Uterus (tissue), 4 donors: ENCODE data around the gene PPARGC1A. TPM values are rescaled to one million over a fixed set of nuclear protein-coding genes. Genes with fewer than 3 reads are reported as not detected.

Experiments used
- DNase-seq, 2 donors: peaks; one replicate each; pipeline ENCODE4 v3.0.0-alpha.2; 2019 to 2020
- H3K27ac ChIP-seq, 2 donors: fragments of 200-600 bp; sonication (generic); 1 replicate in 1 of 2; 2 replicates in 1 of 2; pipeline ENCODE4 v1.5.1; 2016 to 2018
- H3K27me3 ChIP-seq, 2 donors: fragments of 200-600 bp; sonication (generic); one replicate each; pipeline ENCODE4 v1.5.1; 2018 to 2019; ENCODE audit warnings: control low read depth in 1 of 2
- H3K36me3 ChIP-seq, 2 donors: fragments of 200-600 bp; sonication (generic); one replicate each; pipeline ENCODE4 v1.5.1; 2019; ENCODE audit warnings: control low read depth in 1 of 2
- H3K4me1 ChIP-seq, 2 donors: fragments of 200-600 bp; sonication (generic); one replicate each; pipeline ENCODE4 v1.5.1; 2018 to 2019; ENCODE audit warnings: control low read depth in 1 of 2
- H3K4me3 ChIP-seq, 2 donors: fragments of 200-600 bp; sonication (generic); 1 replicate in 1 of 2; 2 replicates in 1 of 2; pipeline ENCODE4 v1.5.1; 2018 to 2019; ENCODE audit warnings: mild to moderate bottlenecking in 1 of 2
- H3K9me3 ChIP-seq, 2 donors: fragments of 200-600 bp; sonication (generic); one replicate each; pipeline ENCODE4 v1.5.1; 2019; ENCODE audit warnings: control low read depth in 1 of 2
- POLR2A ChIP-seq, 2 donors: fragments of 450-650 bp; IDR thresholded peaks; one replicate each; pipeline ENCODE4 v1.6.1; 2016; ENCODE audit warnings: antibody characterized with exemption in 2 of 2, mild to moderate bottlenecking in 1 of 2, moderate library complexity in 1 of 2
- intact Hi-C: fragments of 100-400 bp; cut with DNase I; formaldehyde crosslinking; loops from one replicate; pipeline ENCODE4 v1.15.1; 2023; ENCODE audit warnings: low total_unique reads
- total RNA-seq, 4 donors: library from RNA; depleted of rRNA in 3 of 4; stranded (reverse); fragments of >200 nt in 3 of 4; gene quantifications; one replicate each; pipeline versions ENCODE4 v1.1.0 to v1.2.4, GENCODE V29; 2014 to 2023
- TF ChIP-seq, protein P1 (sequence below), 4 experiments: fragments of 200-600 bp in 2 of 4; fragments of 450-650 bp in 2 of 4; sonication (generic) in 2 of 4; IDR thresholded peaks; one replicate each; pipeline ENCODE4 v1.5.1; 2016 to 2019; ENCODE audit warnings: antibody characterized with exemption in 4 of 4, mild to moderate bottlenecking in 2 of 4, moderate library complexity in 1 of 4
- donor health status: DM: yes; HTN: yes; CAD: no.

PPARGC1A gene
- total RNA-seq, 4 donors from 2014 or later, result 1.5 to 6.0 (median 3.2) TPM

DNA sequence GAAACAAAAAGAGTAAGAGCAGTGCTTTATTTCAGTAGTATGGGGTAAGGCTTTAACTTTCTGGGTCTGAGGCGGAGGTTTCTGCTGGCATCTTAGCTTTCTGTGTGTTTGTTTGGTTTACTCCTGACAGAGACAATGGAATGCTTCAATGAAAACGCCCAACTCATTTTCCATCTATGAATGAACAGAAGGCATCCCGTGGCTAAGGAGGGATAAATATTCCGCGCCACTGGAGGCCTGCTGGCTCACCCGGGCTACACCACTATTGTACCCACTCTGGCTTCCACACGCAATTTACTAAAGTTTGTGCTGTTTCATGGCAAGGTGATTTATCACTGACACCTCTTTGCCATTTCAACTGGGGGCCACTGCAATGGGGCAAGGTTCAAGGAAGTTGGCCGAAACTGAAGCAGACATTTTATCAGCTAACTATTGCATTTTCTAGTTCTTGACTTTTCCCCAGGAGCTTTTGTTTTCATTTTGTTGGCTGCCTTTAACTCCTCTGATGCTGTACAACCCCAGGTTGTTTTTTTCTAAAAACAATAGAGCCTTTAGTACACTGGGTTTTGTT is 32.8 kb upstream of the PPARGC1A start:
- intact Hi-C loops, result no loop called here
- H3K27ac ChIP-seq, result no peak overlapping the region
- no peaks in the 10 kb centered on the region for H3K9me3 ChIP-seq
- H3K4me1 ChIP-seq, result no peaks in the 10 kb centered on the region
- TF ChIP-seq, protein P1, sequence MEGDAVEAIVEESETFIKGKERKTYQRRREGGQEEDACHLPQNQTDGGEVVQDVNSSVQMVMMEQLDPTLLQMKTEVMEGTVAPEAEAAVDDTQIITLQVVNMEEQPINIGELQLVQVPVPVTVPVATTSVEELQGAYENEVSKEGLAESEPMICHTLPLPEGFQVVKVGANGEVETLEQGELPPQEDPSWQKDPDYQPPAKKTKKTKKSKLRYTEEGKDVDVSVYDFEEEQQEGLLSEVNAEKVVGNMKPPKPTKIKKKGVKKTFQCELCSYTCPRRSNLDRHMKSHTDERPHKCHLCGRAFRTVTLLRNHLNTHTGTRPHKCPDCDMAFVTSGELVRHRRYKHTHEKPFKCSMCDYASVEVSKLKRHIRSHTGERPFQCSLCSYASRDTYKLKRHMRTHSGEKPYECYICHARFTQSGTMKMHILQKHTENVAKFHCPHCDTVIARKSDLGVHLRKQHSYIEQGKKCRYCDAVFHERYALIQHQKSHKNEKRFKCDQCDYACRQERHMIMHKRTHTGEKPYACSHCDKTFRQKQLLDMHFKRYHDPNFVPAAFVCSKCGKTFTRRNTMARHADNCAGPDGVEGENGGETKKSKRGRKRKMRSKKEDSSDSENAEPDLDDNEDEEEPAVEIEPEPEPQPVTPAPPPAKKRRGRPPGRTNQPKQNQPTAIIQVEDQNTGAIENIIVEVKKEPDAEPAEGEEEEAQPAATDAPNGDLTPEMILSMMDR (IDR thresholded peaks at IDR 0.05), result no peak
- no peak for TF ChIP-seq POLR2A (IDR thresholded peaks at IDR 0.05)
- no peak overlapping the region for H3K4me3 ChIP-seq
- DNase-seq, result no peak
- H3K36me3 ChIP-seq, result no peaks in the 10 kb centered on the region
- no peaks in the 10 kb centered on the region for H3K27me3 ChIP-seq

DNA sequence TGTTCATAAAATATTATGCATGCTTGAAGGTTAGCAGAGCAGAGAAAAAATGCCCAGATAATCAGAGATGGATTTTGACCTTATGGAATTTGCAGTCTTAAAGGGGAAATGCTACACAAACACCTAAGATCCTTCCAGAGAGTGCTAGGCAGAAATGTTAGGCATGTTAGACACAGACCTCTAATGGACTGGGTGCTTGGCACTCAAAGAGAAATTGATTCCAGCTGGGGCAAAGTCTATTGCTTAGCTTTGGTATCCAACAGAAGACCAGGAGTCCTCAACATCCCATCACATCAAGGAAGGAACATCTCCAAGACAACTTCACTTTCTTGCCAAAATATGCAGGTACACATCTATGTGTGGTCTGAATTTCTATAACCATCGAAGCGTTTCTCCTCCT is 32.2 kb upstream of the PPARGC1A start:
- Histone ChIP-seq H3K36me3 (no peaks in the 10 kb centered on the region), H3K4me3 (no peak overlapping the region), H3K27ac (no peak overlapping the region), H3K4me1 (no peaks in the 10 kb centered on the region), H3K9me3 (no peaks in the 10 kb centered on the region), H3K27me3 (no peaks in the 10 kb centered on the region)
- TF ChIP-seq POLR2A (IDR thresholded peaks at IDR 0.05), result no peak
- TF ChIP-seq, protein P1 (IDR thresholded peaks at IDR 0.05), result no peak
- no peak for DNase-seq
- intact Hi-C loops, result no loop called here

DNA sequence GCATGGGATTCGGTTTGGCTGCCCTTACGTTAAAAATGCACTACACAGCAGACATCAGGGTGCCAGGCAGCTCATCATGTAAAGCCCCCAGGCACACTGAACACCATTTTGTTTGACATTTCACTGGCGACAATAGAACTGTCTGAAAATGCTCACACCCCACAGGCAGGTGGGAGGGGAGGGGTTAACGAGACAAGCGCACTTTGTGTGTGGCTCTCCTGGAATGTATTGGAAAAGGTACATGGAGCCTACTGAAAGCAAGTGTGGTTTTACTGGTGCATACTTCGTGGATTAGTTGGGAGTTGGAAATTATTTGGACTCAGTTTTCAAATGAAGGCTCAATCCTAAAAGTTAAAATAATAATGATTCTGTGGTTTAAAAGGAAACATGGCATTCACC is 31.6 kb upstream of the PPARGC1A start:
- intact Hi-C loops, result no loop called here
- no peaks in the 10 kb centered on the region for H3K36me3 ChIP-seq
- no peak for DNase-seq
- H3K4me3 ChIP-seq, result no peak overlapping the region
- H3K27ac ChIP-seq, result no peak overlapping the region
- no peaks in the 10 kb centered on the region for H3K9me3 ChIP-seq
- no peak for TF ChIP-seq POLR2A (IDR thresholded peaks at IDR 0.05)
- TF ChIP-seq, protein P1 (IDR thresholded peaks at IDR 0.05), result no peak
- H3K4me1 ChIP-seq, result no peaks in the 10 kb centered on the region
- no peaks in the 10 kb centered on the region for H3K27me3 ChIP-seq

DNA sequence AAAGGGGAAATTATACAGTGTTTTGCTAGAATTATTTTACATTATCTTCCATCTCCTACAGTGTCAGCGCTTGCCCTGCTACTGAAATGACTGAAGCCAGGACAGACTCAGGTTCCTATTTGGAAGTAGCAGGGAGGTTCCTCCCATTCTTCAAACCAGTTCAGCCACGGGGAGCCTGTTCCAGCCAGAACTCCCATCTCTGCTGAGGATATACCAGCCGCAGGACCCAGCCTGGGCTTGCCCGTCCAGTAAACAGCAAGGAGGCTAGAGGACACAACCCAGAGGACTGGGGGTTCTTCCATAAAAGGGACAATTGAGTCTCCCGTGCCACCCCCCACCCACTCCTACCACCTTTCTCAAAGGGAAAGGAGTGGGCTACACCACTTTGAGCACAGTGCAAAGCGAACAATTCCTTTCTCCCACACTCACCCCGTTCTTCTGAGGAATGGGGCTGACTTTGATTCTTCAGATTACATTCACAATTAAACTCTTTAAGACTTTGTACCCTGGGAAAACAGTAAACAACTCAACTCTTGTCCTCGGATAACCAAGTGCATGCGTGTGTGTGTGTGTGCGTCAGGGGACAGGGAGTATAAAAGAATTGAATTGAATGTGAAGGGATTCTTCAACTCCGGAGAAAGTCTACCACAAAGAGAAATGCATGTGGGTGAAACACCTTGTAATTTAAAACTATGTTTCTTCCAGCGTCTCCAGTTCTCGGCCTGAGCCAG is 31.0 kb upstream of the PPARGC1A start:
- TF ChIP-seq POLR2A (IDR thresholded peaks at IDR 0.05), result no peak
- TF ChIP-seq, protein P1 (IDR thresholded peaks at IDR 0.05), result no peak
- H3K4me1 ChIP-seq, result no peaks in the 10 kb centered on the region
- no peak for DNase-seq
- no peaks in the 10 kb centered on the region for H3K27me3 ChIP-seq
- no peaks in the 10 kb centered on the region for H3K36me3 ChIP-seq
- no peaks in the 10 kb centered on the region for H3K9me3 ChIP-seq
- H3K4me3 ChIP-seq, result no peak overlapping the region
- intact Hi-C loops, result no loop called here
- H3K27ac ChIP-seq, result no peak overlapping the region

DNA sequence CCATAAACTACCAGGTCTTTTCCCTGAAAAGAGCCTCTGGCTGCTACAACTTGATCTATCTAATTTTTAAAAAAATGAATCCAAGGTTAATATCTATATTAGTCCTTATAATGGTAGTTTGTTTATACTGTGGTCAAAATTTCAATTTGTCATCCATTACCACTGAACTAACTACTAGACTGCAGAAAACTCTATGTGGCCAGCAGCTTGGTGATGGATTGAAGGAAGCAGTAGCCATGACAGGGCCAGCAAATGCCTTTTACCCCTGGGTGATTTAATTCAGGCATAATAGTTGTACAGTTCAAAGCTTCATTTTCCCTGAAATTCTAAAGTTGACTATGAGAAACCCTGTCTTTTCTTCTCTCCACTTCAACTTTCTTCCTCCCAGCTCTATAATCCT is 30.4 kb upstream of the PPARGC1A start:
- no peaks in the 10 kb centered on the region for H3K4me1 ChIP-seq
- no peaks in the 10 kb centered on the region for H3K9me3 ChIP-seq
- H3K4me3 ChIP-seq, result no peak overlapping the region
- DNase-seq, result no peak
- TF ChIP-seq, protein P1 (IDR thresholded peaks at IDR 0.05), result no peak
- no peak for TF ChIP-seq POLR2A (IDR thresholded peaks at IDR 0.05)
- no peak overlapping the region for H3K27ac ChIP-seq
- no peaks in the 10 kb centered on the region for H3K36me3 ChIP-seq
- H3K27me3 ChIP-seq, result no peaks in the 10 kb centered on the region
- intact Hi-C loops, result no loop called here
